Measurements from ENCODE around the gene ZFYVE9. TPM values are rescaled to one million over a fixed set of nuclear protein-coding genes. Genes with fewer than 3 reads are reported as not detected.

The ZFYVE9 gene
- total RNA-seq, 2 experiments from 2014 or later: 4.3 to 4.7 TPM

GRCh38 chr1:52352690-52353089 lies 210.8 kb downstream of the ZFYVE9 start:
- Mint-ChIP-seq H3K4me3 (no peak overlapping the region), H3K36me3 (ENCODE audit: low read depth) (peaks cover 35% of the 10 kb centered on the region), H3K27me3 (no peaks in the 10 kb centered on the region), H3K27ac (peak overlapping the region; percentile 13), H3K9me3 (ENCODE audit: low read depth) (no peaks in the 10 kb centered on the region), H3K4me1 (no peaks in the 10 kb centered on the region)
- POLR2A ChIA-PET: no interaction called here
- DNase-seq: no peak
- CTCF ChIA-PET: no interaction called here
- intact Hi-C loops (cut with DNase I, micrococcal nuclease): no loop called here
- ATAC-seq: no peak

GRCh38 chr1:52355436-52355835 lies 213.5 kb downstream of the ZFYVE9 start:
- ChIA-PET POLR2A (interaction anchor here (0.9 kb wide), 1 partner anchor 8 kb away, joined by 3 read pairs; no protein-coding TSS in a partner anchor), CTCF (no interaction called here)
- ATAC-seq (no peak), DNase-seq (no peak)
- Mint-ChIP-seq H3K27ac (no peak overlapping the region), H3K4me3 (no peak overlapping the region), H3K9me3 (ENCODE audit: low read depth) (no peaks in the 10 kb centered on the region), H3K4me1 (no peaks in the 10 kb centered on the region), H3K27me3 (no peaks in the 10 kb centered on the region), H3K36me3 (ENCODE audit: low read depth) (peaks cover 48% of the 10 kb centered on the region)
- intact Hi-C loops (cut with DNase I, micrococcal nuclease): no loop called here

- Mint-ChIP-seq H3K27me3 (no peaks in the 10 kb centered on the region), H3K4me3 (no peak overlapping the region), H3K4me1 (no peaks in the 10 kb centered on the region), H3K9me3 (ENCODE audit: low read depth) (no peaks in the 10 kb centered on the region), H3K27ac (no peak overlapping the region), H3K36me3 (ENCODE audit: low read depth) (peaks cover 50% of the 10 kb centered on the region)
- no peak for DNase-seq
- intact Hi-C loops (cut with DNase I, micrococcal nuclease): no loop called here
- ATAC-seq: no peak
- ChIA-PET CTCF (no interaction called here), POLR2A (interaction anchor here (0.9 kb wide), 1 partner anchor 9 kb away, joined by 3 read pairs; no protein-coding TSS in a partner anchor)
These were observed 214.1 kb downstream of the ZFYVE9 start for GRCh38 chr1:52355847-52356505.

- CTCF ChIA-PET: no interaction called here
- peak overlapping the region; percentile 17 for H3K27ac Mint-ChIP-seq
These were observed 215.0 kb downstream of the ZFYVE9 start for GRCh38 chr1:52356818-52357355.

GRCh38 chr1:52357397-52357796 lies 215.5 kb downstream of the ZFYVE9 start:
- no peak overlapping the region for H3K27ac Mint-ChIP-seq
- intact Hi-C loops (cut with DNase I, micrococcal nuclease): no loop called here
- CTCF ChIA-PET: no interaction called here

More at GRCh38 chr1:52356818-52357355, 215.0 kb downstream of the ZFYVE9 start:
- POLR2A ChIA-PET: no interaction called here
- H3K4me3 Mint-ChIP-seq: no peak overlapping the region
- no peaks in the 10 kb centered on the region for H3K9me3 Mint-ChIP-seq (ENCODE audit: low read depth)
- H3K36me3 Mint-ChIP-seq (ENCODE audit: low read depth): peaks cover 56% of the 10 kb centered on the region
- no peak for ATAC-seq
- no peaks in the 10 kb centered on the region for H3K4me1 Mint-ChIP-seq
- intact Hi-C loops (cut with DNase I, micrococcal nuclease): no loop called here
- H3K27me3 Mint-ChIP-seq: no peaks in the 10 kb centered on the region
- DNase-seq: no peak

GRCh38 chr1:52358851-52359497 lies 217.1 kb downstream of the ZFYVE9 start:
- no peak for ATAC-seq
- Mint-ChIP-seq H3K27ac (no peak overlapping the region), H3K4me3 (no peak overlapping the region), H3K36me3 (ENCODE audit: low read depth) (peaks cover 63% of the 10 kb centered on the region), H3K9me3 (ENCODE audit: low read depth) (no peaks in the 10 kb centered on the region), H3K27me3 (no peaks in the 10 kb centered on the region), H3K4me1 (peaks cover 12% of the 10 kb centered on the region)
- POLR2A ChIA-PET: no interaction called here
- DNase-seq: no peak
- intact Hi-C loops (cut with DNase I, micrococcal nuclease): no loop called here
- CTCF ChIA-PET: no interaction called here

More at GRCh38 chr1:52357397-52357796, 215.5 kb downstream of the ZFYVE9 start:
- Mint-ChIP-seq H3K4me3 (no peak overlapping the region), H3K27me3 (no peaks in the 10 kb centered on the region), H3K36me3 (ENCODE audit: low read depth) (peaks cover 57% of the 10 kb centered on the region), H3K4me1 (peaks cover under 1% of the 10 kb centered on the region), H3K9me3 (ENCODE audit: low read depth) (no peaks in the 10 kb centered on the region)
- DNase-seq (no peak), ATAC-seq (no peak)
- POLR2A ChIA-PET: no interaction called here

GRCh38 chr1:52359676-52360594 lies 218.0 kb downstream of the ZFYVE9 start:
- ChIA-PET CTCF (interaction anchor here (0.6 kb wide), 1 partner anchor 46 kb away, joined by 3 read pairs; no protein-coding TSS in a partner anchor), POLR2A (interaction anchor here (0.6 kb wide), 1 partner anchor 131 kb away, joined by 3 read pairs; no protein-coding TSS in a partner anchor)
- intact Hi-C loops (cut with DNase I, micrococcal nuclease): loop anchor here in 1 of 2 experiments (10.0 kb wide), 1 partner anchor 835 kb away; the partner anchor contains the start of gene CPT2

GRCh38 chr1:52360595-52360968 lies 218.7 kb downstream of the ZFYVE9 start:
- POLR2A ChIA-PET: interaction anchor here (0.5 to 0.6 kb wide), 2 partner anchors 130 to 1119 kb away, joined by 3 to 4 read pairs; no protein-coding TSS in a partner anchor
- peaks cover 60% of the 10 kb centered on the region for H3K36me3 Mint-ChIP-seq (ENCODE audit: low read depth)
- CTCF ChIA-PET: no interaction called here
- intact Hi-C loops (cut with DNase I, micrococcal nuclease): loop anchor here in 1 of 2 experiments (10.0 kb wide), 1 partner anchor 834 kb away; the partner anchor contains the start of gene CPT2
- no peak overlapping the region for H3K4me3 Mint-ChIP-seq
- H3K27me3 Mint-ChIP-seq: no peaks in the 10 kb centered on the region
- peaks cover 24% of the 10 kb centered on the region for H3K4me1 Mint-ChIP-seq
- H3K27ac Mint-ChIP-seq: no peak overlapping the region
- ATAC-seq: no peak
- no peak for DNase-seq
- no peaks in the 10 kb centered on the region for H3K9me3 Mint-ChIP-seq (ENCODE audit: low read depth)

More at GRCh38 chr1:52359676-52360594, 218.0 kb downstream of the ZFYVE9 start:
- DNase-seq (no peak), ATAC-seq (no peak)
- H3K36me3 Mint-ChIP-seq (ENCODE audit: low read depth): peaks cover 61% of the 10 kb centered on the region
- H3K27ac Mint-ChIP-seq: no peak overlapping the region
- no peaks in the 10 kb centered on the region for H3K9me3 Mint-ChIP-seq (ENCODE audit: low read depth)
- no peak overlapping the region for H3K4me3 Mint-ChIP-seq
- H3K27me3 Mint-ChIP-seq: no peaks in the 10 kb centered on the region
- H3K4me1 Mint-ChIP-seq: peaks cover 22% of the 10 kb centered on the region

GRCh38 chr1:52364235-52364839 lies 222.4 kb downstream of the ZFYVE9 start:
- peaks cover 32% of the 10 kb centered on the region for H3K36me3 Mint-ChIP-seq (ENCODE audit: low read depth)
- intact Hi-C loops (cut with DNase I, micrococcal nuclease): loop anchor here in 1 of 2 experiments (2.0 to 10.0 kb wide), 2 partner anchors 830 to 962 kb away; partner anchors contain the start of gene CPT2
- peak overlapping the region; percentile 94 for H3K4me3 Mint-ChIP-seq
- H3K27me3 Mint-ChIP-seq: no peaks in the 10 kb centered on the region
- ATAC-seq (no peak), DNase-seq (peak; percentile 42)
- POLR2A ChIA-PET: interaction anchor here (3.7 kb wide), 1 partner anchor 40 kb away, joined by 10 read pairs; the partner anchor contains the start of genes ORC1 and PRPF38A
- H3K27ac Mint-ChIP-seq: peak overlapping the region; percentile 79
- no peaks in the 10 kb centered on the region for H3K9me3 Mint-ChIP-seq (ENCODE audit: low read depth)
- peaks cover 44% of the 10 kb centered on the region for H3K4me1 Mint-ChIP-seq
- CTCF ChIA-PET: interaction anchor here (3.4 kb wide), 1 partner anchor 322 kb away, joined by 9 read pairs; no protein-coding TSS in a partner anchor

- DNase-seq (peak; percentile 46), ATAC-seq (no peak)
- ChIA-PET CTCF (interaction anchor here (0.9 to 3.4 kb wide), 3 partner anchors 16 to 321 kb away, joined by 4 to 9 read pairs (median 4); no protein-coding TSS in a partner anchor), POLR2A (interaction anchor here (1.5 to 3.7 kb wide), 2 partner anchors 39 to 310 kb away, joined by 8 to 10 read pairs; partner anchors contain the start of genes BTF3L4, ORC1, PRPF38A and TXNDC12)
- H3K36me3 Mint-ChIP-seq (ENCODE audit: low read depth): peaks cover 34% of the 10 kb centered on the region
- peak overlapping the region; percentile 94 for H3K4me3 Mint-ChIP-seq
- no peaks in the 10 kb centered on the region for H3K9me3 Mint-ChIP-seq (ENCODE audit: low read depth)
- peaks cover 44% of the 10 kb centered on the region for H3K4me1 Mint-ChIP-seq
- intact Hi-C loops (cut with DNase I, micrococcal nuclease): loop anchor here (2.0 to 10.0 kb wide), 9 partner anchors 223 to 1582 kb away; partner anchors contain the start of genes CPT2 (in 1 of the 2), EPS15 (in 1 of the 2), IFT25 (in 1 of the 2) and LRRC42 (in 1 of the 2)
- peak overlapping the region; percentile 93 for H3K27ac Mint-ChIP-seq
- H3K27me3 Mint-ChIP-seq: no peaks in the 10 kb centered on the region
These were observed 223.3 kb downstream of the ZFYVE9 start for GRCh38 chr1:52365071-52365745.
